Endothelial cell of umbilical vein (primary cell): Measurements from ENCODE around the gene ZNF324.

Experiments used
- EZH2 ChIP-seq: IDR thresholded peaks from 2 replicates; pipeline ENCODE4 v1.6.1; 2012; ENCODE audit warnings: borderline replicate concordance, low read depth, mild to moderate bottlenecking, moderate library complexity, low read length, inconsistent platforms; ENCODE audit not compliant: severe bottlenecking
- FOS ChIP-seq: IDR thresholded peaks from 2 replicates; pipeline ENCODE4 v1.6.1; 2011; ENCODE audit warnings: mild to moderate bottlenecking, low read length, moderate library complexity, borderline replicate concordance; ENCODE audit not compliant: insufficient read depth
- GATA2 ChIP-seq: IDR thresholded peaks from 2 replicates; pipeline ENCODE4 v1.7.0; 2011; ENCODE audit warnings: low read depth, mild to moderate bottlenecking, moderate library complexity, mixed read lengths, low read length; ENCODE audit not compliant: insufficient read length, insufficient read depth
- JUN ChIP-seq: IDR thresholded peaks from 2 replicates; pipeline ENCODE4 v1.6.1; 2011; ENCODE audit warnings: borderline replicate concordance, low read depth; ENCODE audit not compliant: insufficient read length, insufficient read depth
- MYC ChIP-seq: IDR thresholded peaks from one replicate; pipeline ENCODE4 v1.6.1; 2011; ENCODE audit warnings: mild to moderate bottlenecking, low read depth, low read length
- POLR2A ChIP-seq: IDR thresholded peaks from 2 replicates; pipeline ENCODE4 v1.6.1; 2012; ENCODE audit warnings: low read depth, mild to moderate bottlenecking, control low read depth, low read length
- POLR2AphosphoS5 ChIP-seq: IDR thresholded peaks from 2 replicates; pipeline ENCODE4 v1.6.1; 2012; ENCODE audit warnings: low read depth, mild to moderate bottlenecking, control low read depth, low read length, moderate library complexity; ENCODE audit not compliant: insufficient read depth
- TF ChIP-seq, protein P1 (sequence below), 2 donors: IDR thresholded peaks; 1 replicate in 1 of 2; 2 replicates in 1 of 2; pipeline ENCODE4 v1.5.1; 2011; ENCODE audit warnings: low read length in 2 of 2, mild to moderate bottlenecking in 2 of 2, moderate library complexity in 2 of 2, control low read depth in 1 of 2, inconsistent platforms in 1 of 2, low read depth in 1 of 2; ENCODE audit not compliant: insufficient read depth in 1 of 2; ENCODE audit errors: extremely low read depth in 1 of 2
- TF ChIP-seq, protein P2 (sequence below): IDR thresholded peaks from 2 replicates; pipeline ENCODE4 v1.6.1; 2011; ENCODE audit not compliant: insufficient read depth, insufficient read length

DNA sequence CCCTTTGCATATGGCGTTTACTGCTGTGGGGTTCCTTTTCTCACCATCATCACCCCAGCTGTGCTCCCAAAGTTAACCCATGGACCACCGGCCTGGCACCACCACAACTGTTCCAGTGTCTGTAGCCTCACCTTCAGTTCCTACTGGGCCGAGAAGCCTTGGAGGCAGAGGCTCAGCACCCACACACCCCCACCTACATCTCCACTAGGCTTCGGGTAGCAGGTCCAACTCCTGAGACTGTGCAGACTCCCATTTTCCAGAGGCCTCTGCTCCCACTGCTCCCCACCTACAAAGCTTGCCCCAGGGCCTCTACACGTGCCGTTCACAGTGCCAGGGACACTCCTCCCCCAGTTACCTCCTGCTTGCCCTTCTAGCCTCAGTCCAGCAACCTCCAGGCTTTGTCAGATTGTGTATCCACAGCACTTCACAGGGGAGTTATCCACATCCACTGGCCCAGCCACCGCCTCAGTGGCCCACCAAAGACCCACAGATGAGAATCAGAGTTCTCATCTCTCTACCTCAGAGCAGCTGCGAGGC, 30.8 kb downstream of the ZNF324 start:
- no peak for TF ChIP-seq POLR2AphosphoS5
- TF ChIP-seq, protein P1, sequence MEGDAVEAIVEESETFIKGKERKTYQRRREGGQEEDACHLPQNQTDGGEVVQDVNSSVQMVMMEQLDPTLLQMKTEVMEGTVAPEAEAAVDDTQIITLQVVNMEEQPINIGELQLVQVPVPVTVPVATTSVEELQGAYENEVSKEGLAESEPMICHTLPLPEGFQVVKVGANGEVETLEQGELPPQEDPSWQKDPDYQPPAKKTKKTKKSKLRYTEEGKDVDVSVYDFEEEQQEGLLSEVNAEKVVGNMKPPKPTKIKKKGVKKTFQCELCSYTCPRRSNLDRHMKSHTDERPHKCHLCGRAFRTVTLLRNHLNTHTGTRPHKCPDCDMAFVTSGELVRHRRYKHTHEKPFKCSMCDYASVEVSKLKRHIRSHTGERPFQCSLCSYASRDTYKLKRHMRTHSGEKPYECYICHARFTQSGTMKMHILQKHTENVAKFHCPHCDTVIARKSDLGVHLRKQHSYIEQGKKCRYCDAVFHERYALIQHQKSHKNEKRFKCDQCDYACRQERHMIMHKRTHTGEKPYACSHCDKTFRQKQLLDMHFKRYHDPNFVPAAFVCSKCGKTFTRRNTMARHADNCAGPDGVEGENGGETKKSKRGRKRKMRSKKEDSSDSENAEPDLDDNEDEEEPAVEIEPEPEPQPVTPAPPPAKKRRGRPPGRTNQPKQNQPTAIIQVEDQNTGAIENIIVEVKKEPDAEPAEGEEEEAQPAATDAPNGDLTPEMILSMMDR (IDR thresholded peaks at IDR 0.05; ENCODE audit: extremely low read depth in 1 of 2, insufficient read depth in 1 of 2, low read depth in 1 of 2, low read length in 2 of 2), result no peak
- TF ChIP-seq POLR2A, result no peak
- TF ChIP-seq JUN, result no peak
- TF ChIP-seq, protein P2, sequence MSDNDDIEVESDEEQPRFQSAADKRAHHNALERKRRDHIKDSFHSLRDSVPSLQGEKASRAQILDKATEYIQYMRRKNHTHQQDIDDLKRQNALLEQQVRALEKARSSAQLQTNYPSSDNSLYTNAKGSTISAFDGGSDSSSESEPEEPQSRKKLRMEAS, result no peak
- no peak for TF ChIP-seq EZH2
- no peak for TF ChIP-seq GATA2
- TF ChIP-seq FOS, result no peak
- no peak for TF ChIP-seq MYC
